ENCODE results near the gene CALHM5.

CALHM5 gene

DNA sequence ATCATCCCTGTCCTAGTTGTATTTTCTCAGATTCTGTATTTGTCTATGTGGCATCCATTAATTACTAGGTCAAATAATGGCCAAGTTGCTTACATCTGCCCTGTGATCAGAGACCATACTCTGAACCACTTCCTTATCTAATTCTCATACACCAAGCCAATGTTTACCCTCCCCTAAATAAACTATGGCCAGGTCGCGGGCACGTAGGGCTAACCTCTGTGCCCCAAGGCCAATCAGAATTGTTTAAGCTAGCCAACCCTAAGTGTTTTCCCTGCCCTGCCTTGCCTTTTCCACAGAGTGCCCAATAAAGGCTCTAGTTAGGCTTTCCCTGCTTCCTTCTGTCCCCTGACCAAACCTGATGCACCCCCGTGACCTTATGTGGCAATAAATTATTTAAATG lies 39.4 kb downstream of the CALHM5 start:
- TF ChIP-seq, protein P1, sequence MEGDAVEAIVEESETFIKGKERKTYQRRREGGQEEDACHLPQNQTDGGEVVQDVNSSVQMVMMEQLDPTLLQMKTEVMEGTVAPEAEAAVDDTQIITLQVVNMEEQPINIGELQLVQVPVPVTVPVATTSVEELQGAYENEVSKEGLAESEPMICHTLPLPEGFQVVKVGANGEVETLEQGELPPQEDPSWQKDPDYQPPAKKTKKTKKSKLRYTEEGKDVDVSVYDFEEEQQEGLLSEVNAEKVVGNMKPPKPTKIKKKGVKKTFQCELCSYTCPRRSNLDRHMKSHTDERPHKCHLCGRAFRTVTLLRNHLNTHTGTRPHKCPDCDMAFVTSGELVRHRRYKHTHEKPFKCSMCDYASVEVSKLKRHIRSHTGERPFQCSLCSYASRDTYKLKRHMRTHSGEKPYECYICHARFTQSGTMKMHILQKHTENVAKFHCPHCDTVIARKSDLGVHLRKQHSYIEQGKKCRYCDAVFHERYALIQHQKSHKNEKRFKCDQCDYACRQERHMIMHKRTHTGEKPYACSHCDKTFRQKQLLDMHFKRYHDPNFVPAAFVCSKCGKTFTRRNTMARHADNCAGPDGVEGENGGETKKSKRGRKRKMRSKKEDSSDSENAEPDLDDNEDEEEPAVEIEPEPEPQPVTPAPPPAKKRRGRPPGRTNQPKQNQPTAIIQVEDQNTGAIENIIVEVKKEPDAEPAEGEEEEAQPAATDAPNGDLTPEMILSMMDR (IDR thresholded peaks at IDR 0.05; ENCODE audit: low read depth, low read length) = no peak
- H3K4me3 ChIP-seq (ENCODE audit: low read depth, low read length) = no peak overlapping the region

DNA sequence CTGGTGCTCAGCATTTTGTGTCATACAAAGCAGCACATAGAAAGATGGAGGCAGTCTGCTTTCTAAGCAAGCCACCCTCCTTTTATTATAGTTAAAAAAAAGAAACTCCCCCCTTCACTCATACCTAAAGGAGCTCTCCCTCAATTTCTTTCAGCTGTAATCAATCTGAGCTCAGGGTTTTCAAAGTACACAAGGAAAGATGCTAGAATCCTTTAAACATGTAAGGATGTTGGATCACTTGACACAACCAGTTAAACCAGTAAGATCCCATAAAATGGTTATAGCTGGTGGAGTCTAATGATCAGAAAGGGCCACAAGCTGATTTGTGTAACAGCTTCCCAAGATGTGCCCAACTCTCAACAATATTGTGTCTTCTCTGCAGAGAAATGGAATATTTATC lies 42.0 kb downstream of the CALHM5 start, which contains the start of gene CALHM4:
CALHM4 (plus strand) TSS at position 301 of the 400 bp plus-strand sequence; CDS start at position 344, 43 bp downstream.
- H3K4me3 ChIP-seq (ENCODE audit: low read depth, low read length) = no peak within 1 kb of the TSS
- TF ChIP-seq, protein P1 (IDR thresholded peaks at IDR 0.05; ENCODE audit: low read depth, low read length) = no peak

DNA sequence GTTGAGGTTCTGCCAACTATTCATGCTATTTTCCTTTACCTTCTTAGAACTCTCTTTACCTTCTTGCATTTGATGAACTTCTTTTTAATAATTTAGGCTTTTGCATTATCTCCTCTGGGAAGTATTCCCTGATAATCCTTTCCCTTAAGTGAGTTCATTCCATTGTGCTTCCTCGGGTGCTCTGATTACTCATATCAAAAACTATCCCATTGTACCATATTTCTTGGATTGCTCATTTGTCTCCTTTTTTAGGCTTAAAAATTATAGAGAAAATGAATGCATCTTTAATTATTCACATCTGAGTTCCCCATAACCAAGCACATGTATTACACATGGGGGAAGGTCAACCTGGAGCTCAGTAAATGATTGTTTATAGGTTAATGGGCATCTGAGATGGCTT lies 44.6 kb downstream of the CALHM5 start:
- H3K4me3 ChIP-seq (ENCODE audit: low read depth, low read length) = no peak overlapping the region
- TF ChIP-seq, protein P1 (IDR thresholded peaks at IDR 0.05; ENCODE audit: low read depth, low read length) = no peak

DNA sequence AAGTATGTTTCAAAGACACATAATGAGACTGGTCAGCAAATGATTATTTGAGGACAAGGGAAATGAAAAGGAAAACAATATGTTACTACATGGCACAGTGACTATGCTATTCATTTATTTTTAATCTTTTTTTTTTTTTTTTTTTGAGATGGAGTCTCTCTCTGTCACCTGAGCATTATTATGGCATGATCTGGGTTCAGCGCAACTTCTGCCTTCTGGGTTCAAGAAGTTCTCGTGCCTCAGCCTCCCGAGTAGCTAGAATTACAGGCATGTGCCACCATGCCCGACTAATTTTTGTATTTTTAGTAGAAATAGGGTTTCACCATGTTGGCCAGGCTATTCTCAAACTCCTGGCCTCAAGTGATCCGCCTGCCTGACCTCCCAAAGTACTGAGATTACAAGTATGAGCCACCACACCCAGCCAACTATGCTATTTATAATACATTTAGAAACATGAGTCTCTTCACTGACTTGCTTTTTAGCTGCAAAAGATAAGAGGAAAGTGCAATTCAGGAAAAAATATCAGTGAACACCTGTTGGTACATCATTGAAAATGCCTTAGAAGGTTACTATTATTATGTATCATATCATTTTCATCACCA lies 45.5 kb downstream of the CALHM5 start:
- H3K4me3 ChIP-seq (ENCODE audit: low read depth, low read length) = no peak overlapping the region
- TF ChIP-seq, protein P1 (IDR thresholded peaks at IDR 0.05; ENCODE audit: low read depth, low read length) = no peak

DNA sequence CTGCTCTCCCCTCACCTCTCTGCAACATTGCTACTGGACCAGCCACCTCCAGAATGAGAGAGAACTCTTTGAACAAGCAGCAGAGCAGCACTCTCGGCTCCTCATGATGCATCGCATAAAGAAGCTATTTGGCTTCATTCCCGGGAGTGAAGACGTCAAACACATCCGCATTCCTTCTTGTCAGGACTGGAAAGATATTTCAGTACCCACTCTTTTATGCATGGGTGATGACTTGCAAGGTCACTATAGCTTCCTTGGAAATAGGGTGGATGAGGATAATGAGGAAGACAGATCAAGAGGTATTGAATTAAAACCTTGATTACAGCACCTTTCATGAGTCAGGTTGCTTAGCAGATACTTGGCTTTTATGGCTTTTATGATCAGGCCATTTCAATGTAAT lies 46.5 kb downstream of the CALHM5 start:
- no peak overlapping the region for H3K4me3 ChIP-seq (ENCODE audit: low read depth, low read length)
- TF ChIP-seq, protein P1 (IDR thresholded peaks at IDR 0.05; ENCODE audit: low read depth, low read length) = no peak

DNA sequence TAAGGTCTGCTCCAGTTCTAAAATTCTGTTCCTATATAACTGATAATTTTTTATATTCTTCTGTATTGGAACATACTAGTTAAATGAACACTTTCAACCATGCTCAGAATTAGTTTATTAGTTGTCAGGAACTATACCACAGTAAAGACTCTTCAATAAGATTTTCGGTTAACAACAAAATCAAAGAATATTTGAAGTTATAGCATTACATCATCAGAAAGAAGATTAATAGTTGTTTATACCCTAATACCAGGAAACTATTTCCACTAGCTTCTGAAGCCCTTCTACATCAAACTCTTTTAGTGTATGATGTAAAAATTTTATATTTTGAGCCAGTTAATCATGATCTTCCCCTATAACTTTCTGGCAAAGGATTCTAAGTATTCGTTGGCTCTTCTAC lies 48.7 kb downstream of the CALHM5 start:
- TF ChIP-seq, protein P1 (IDR thresholded peaks at IDR 0.05; ENCODE audit: low read depth, low read length) = no peak
- no peak overlapping the region for H3K4me3 ChIP-seq (ENCODE audit: low read depth, low read length)

DNA sequence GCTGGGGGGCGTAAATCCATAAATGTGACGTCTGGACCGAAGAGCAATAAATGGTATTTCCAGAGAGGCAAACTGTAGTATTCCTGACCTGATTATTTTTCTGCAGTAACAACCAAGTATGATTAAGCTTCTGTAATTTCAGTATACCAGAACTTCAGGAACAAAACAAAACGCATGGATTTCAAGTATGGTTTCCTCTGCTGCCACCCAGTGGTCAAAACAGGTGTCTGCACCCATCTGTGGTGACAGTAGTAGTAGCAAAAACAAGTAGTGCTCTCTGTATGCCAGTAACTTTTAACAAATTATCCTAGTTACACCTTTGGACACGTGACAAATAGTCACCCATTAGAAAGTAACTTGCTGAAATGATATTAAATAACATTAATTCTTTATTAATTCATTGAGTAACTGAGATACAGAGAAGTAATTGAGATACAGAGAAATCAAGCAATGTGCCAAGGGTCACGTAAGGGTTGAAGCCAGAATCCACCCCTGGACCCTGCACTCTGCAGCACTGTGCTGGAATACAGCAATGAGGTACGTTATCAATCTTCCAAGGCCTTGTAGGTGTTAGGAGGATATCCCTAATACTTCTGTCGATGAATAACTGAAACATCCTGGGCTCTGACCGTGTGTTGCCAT lies 50.1 kb downstream of the CALHM5 start:
- TF ChIP-seq, protein P1 (IDR thresholded peaks at IDR 0.05; ENCODE audit: low read depth, low read length) = peak; percentile 61; the same call in 1 of the 2 replicates
- no peak overlapping the region for H3K4me3 ChIP-seq (ENCODE audit: low read depth, low read length)
